GM12874 (cell line): Measurements from ENCODE around the gene SELP.

Experiments
- CTCF ChIP-seq: IDR thresholded peaks from 2 replicates; pipeline ENCODE4 v1.5.1; 2011; ENCODE audit warnings: low read depth, mild to moderate bottlenecking, control low read depth, low read length, moderate library complexity; ENCODE audit not compliant: insufficient read depth

SELP gene

GRCh38 chr1:169545472-169545871 is 84.5 kb downstream of the SELP start:
- no peak for TF ChIP-seq CTCF

- no peak for TF ChIP-seq CTCF
Observed at GRCh38 chr1:169538998-169539871, 90.7 kb downstream of the SELP start.
